A549 (cell line): Measurements from ENCODE around the gene AGAP3. TPM values are rescaled to one million over a fixed set of nuclear protein-coding genes. Genes with fewer than 3 reads are reported as not detected.

Experiments
- BCL3 ChIP-seq: fragments of >200 bp; sonication (Bioruptor Twin); formaldehyde crosslinking; IDR thresholded peaks from 3 replicates; pipeline ENCODE4 v1.6.1; 2016
- BHLHE40 ChIP-seq: IDR thresholded peaks from 2 replicates; pipeline ENCODE4 v1.6.1; 2012; ENCODE audit warnings: low read depth, low read length, inconsistent platforms
- CBX2 ChIP-seq: fragments of 200-600 bp; sonication (generic); IDR thresholded peaks from 2 replicates; pipeline ENCODE4 v1.6.1; 2016; ENCODE audit warnings: low read depth, mild to moderate bottlenecking, borderline replicate concordance
- CEBPB ChIP-seq, 2 experiments: fragments of >200 bp in 1 of 2; sonication (Bioruptor Twin) in 1 of 2; formaldehyde crosslinking in 1 of 2; IDR thresholded peaks; 2 replicates each; pipeline ENCODE4 v1.6.1; 2012 to 2016
- CHD2 ChIP-seq: fragments of 150-350 bp; IDR thresholded peaks from 2 replicates; pipeline ENCODE4 v1.6.1; 2014; ENCODE audit warnings: low read length; ENCODE audit not compliant: partially characterized antibody
- CHD4 ChIP-seq: fragments of 200-600 bp; sonication (generic); IDR thresholded peaks from 2 replicates; pipeline ENCODE4 v1.6.1; 2016; ENCODE audit warnings: antibody characterized with exemption, mild to moderate bottlenecking, borderline replicate concordance
- EHMT2 ChIP-seq: fragments of 200-600 bp; sonication (generic); IDR thresholded peaks from 2 replicates; pipeline ENCODE4 v1.6.1; 2016; ENCODE audit warnings: antibody characterized with exemption, low read depth, mild to moderate bottlenecking, moderate library complexity
- EP300 ChIP-seq, 2 experiments: fragments of >200 bp; sonication (Bioruptor Twin); formaldehyde crosslinking; IDR thresholded peaks; 2 replicates in 1 of 2; 3 replicates in 1 of 2; pipeline ENCODE4 v1.6.1; 2016 to 2017
- FOSB ChIP-seq: fragments of 250-450 bp; sonication (Bioruptor Pico); IDR thresholded peaks from 2 replicates; pipeline ENCODE4 v1.5.0; 2020; ENCODE audit warnings: mild to moderate bottlenecking, moderate library complexity
- FOSL2 ChIP-seq, 2 experiments: fragments of 450-650 bp in 1 of 2; fragments of >200 bp in 1 of 2; sonication (Bioruptor Twin) in 1 of 2; formaldehyde crosslinking; IDR thresholded peaks; 2 replicates each; pipeline versions ENCODE4 v1.5.0 to v1.6.1; 2016 to 2020; ENCODE audit warnings: mild to moderate bottlenecking in 1 of 2, moderate library complexity in 1 of 2
- HDAC2 ChIP-seq: fragments of 200-600 bp; sonication (generic); IDR thresholded peaks from 2 replicates; pipeline ENCODE4 v1.6.1; 2016
- HES2 ChIP-seq: fragments of >200 bp; sonication (Bioruptor Twin); formaldehyde crosslinking; IDR thresholded peaks from 2 replicates; pipeline ENCODE4 v1.6.1; 2016
- HEYL ChIP-seq: fragments of 250-450 bp; sonication (Bioruptor Pico); IDR thresholded peaks from 2 replicates; pipeline ENCODE4 v1.8.0; 2021; ENCODE audit warnings: mild to moderate bottlenecking, moderate library complexity
- HMGXB4 ChIP-seq: fragments of 250-450 bp; sonication (Bioruptor Pico); IDR thresholded peaks from 2 replicates; pipeline ENCODE4 v1.5.0; 2021; ENCODE audit warnings: mild to moderate bottlenecking, moderate library complexity, borderline replicate concordance
- HOXA7 ChIP-seq: fragments of 250-450 bp; sonication (Bioruptor Pico); IDR thresholded peaks from 2 replicates; pipeline ENCODE4 v1.5.0; 2020; ENCODE audit warnings: mild to moderate bottlenecking, moderate library complexity
- KDM5A ChIP-seq: fragments of 200-600 bp; sonication (generic); IDR thresholded peaks from 2 replicates; pipeline ENCODE4 v1.6.1; 2016; ENCODE audit warnings: antibody characterized with exemption, mild to moderate bottlenecking
- MAX ChIP-seq: IDR thresholded peaks from 2 replicates; pipeline ENCODE4 v1.6.1; 2012
- MAZ ChIP-seq: fragments of 150-350 bp; IDR thresholded peaks from 2 replicates; pipeline ENCODE4 v1.6.1; 2014; ENCODE audit warnings: antibody characterized with exemption, low read depth, low read length, borderline replicate concordance
- MYC ChIP-seq: IDR thresholded peaks from 2 replicates; pipeline ENCODE4 v1.6.1; 2012; ENCODE audit warnings: mild to moderate bottlenecking, inconsistent platforms, low read length, improper control_type of control experiment, borderline replicate concordance
- NFE2L2 ChIP-seq: fragments of 150-350 bp; conservative IDR thresholded peaks from 2 replicates; pipeline ENCODE4 v1.6.1; 2014; ENCODE audit warnings: low read length
- NR3C1 ChIP-seq: fragments of >200 bp; sonication (Bioruptor Twin); formaldehyde crosslinking; IDR thresholded peaks from 3 replicates; pipeline ENCODE4 v1.6.1; 2017
- PHF8 ChIP-seq: fragments of 200-600 bp; sonication (generic); IDR thresholded peaks from 2 replicates; pipeline ENCODE4 v1.6.1; 2016; ENCODE audit warnings: low read depth, mild to moderate bottlenecking, antibody characterized with exemption, moderate library complexity, borderline replicate concordance
- POLR2AphosphoS2 ChIP-seq: conservative IDR thresholded peaks from 2 replicates; pipeline ENCODE4 v1.6.1; 2012; ENCODE audit warnings: low read length, improper control_type of control experiment, inconsistent platforms
- RARB ChIP-seq: fragments of 250-450 bp; sonication (Bioruptor Pico); IDR thresholded peaks from 2 replicates; pipeline ENCODE4 v1.8.0; 2021; ENCODE audit warnings: mild to moderate bottlenecking, moderate library complexity
- RFX5 ChIP-seq: fragments of 450-650 bp; IDR thresholded peaks from 2 replicates; pipeline ENCODE4 v1.7.1; 2014; ENCODE audit warnings: antibody characterized with exemption, mild to moderate bottlenecking, moderate library complexity
- RNF2 ChIP-seq: fragments of 200-600 bp; sonication (generic); IDR thresholded peaks from 2 replicates; pipeline ENCODE4 v1.6.1; 2016; ENCODE audit warnings: low read depth, mild to moderate bottlenecking, antibody characterized with exemption, moderate library complexity, borderline replicate concordance
- SMC3 ChIP-seq: fragments of >200 bp; sonication (Bioruptor Twin); formaldehyde crosslinking; IDR thresholded peaks from 3 replicates; pipeline ENCODE4 v1.6.1; 2018; ENCODE audit warnings: inconsistent platforms
- TFCP2L1 ChIP-seq: fragments of 250-450 bp; sonication (Bioruptor Pico); IDR thresholded peaks from 2 replicates; pipeline ENCODE4 v1.5.0; 2021; ENCODE audit warnings: mild to moderate bottlenecking
- TP53 ChIP-seq: fragments of 250-450 bp; sonication (Bioruptor Pico); IDR thresholded peaks from 2 replicates; pipeline ENCODE4 v1.5.0; 2021; ENCODE audit warnings: mild to moderate bottlenecking, moderate library complexity
- ZC3H11A ChIP-seq: fragments of 450-650 bp; IDR thresholded peaks from 2 replicates; pipeline ENCODE4 v1.6.1; 2014; ENCODE audit warnings: antibody characterized with exemption, mild to moderate bottlenecking
- ZNF302 ChIP-seq: fragments of 250-450 bp; sonication (Bioruptor Pico); IDR thresholded peaks from 2 replicates; pipeline ENCODE4 v1.9.0; 2021; ENCODE audit warnings: inconsistent platforms, mild to moderate bottlenecking, moderate library complexity
- ZSCAN20 ChIP-seq: fragments of 250-450 bp; sonication (Bioruptor Pico); IDR thresholded peaks from 2 replicates; pipeline ENCODE4 v1.8.0; 2022; ENCODE audit warnings: mild to moderate bottlenecking, moderate library complexity
- polyA plus RNA-seq, 4 experiments: library from polyadenylated mRNA; depleted of rRNA in 3 of 4; stranded (reverse); fragments of >200 nt; fragmentation: RNase III in 1 of 4; extraction: RNeasy Plus Mini Kit Qiagen cat#74134 plus additional on column Dnase treatment in 1 of 4; gene quantifications; 2 replicates in 3 of 4; 3 replicates in 1 of 4; pipeline ENCODE4 v1.2.3, GENCODE V29; 2011 to 2017
- TF ChIP-seq, protein P1 (sequence below): fragments of 150-350 bp; IDR thresholded peaks from 2 replicates; pipeline ENCODE4 v1.6.1; 2014; ENCODE audit warnings: low read depth, mild to moderate bottlenecking, low read length
- TF ChIP-seq, protein P2 (sequence below): fragments of >200 bp; sonication (Bioruptor Twin); formaldehyde crosslinking; IDR thresholded peaks from 3 replicates; pipeline ENCODE4 v1.5.1; 2016

Gene AGAP3
- polyA plus RNA-seq, 2 of the 4 experiments (the other 2 are of a cell fraction): 33.8 to 45.9 TPM

DNA sequence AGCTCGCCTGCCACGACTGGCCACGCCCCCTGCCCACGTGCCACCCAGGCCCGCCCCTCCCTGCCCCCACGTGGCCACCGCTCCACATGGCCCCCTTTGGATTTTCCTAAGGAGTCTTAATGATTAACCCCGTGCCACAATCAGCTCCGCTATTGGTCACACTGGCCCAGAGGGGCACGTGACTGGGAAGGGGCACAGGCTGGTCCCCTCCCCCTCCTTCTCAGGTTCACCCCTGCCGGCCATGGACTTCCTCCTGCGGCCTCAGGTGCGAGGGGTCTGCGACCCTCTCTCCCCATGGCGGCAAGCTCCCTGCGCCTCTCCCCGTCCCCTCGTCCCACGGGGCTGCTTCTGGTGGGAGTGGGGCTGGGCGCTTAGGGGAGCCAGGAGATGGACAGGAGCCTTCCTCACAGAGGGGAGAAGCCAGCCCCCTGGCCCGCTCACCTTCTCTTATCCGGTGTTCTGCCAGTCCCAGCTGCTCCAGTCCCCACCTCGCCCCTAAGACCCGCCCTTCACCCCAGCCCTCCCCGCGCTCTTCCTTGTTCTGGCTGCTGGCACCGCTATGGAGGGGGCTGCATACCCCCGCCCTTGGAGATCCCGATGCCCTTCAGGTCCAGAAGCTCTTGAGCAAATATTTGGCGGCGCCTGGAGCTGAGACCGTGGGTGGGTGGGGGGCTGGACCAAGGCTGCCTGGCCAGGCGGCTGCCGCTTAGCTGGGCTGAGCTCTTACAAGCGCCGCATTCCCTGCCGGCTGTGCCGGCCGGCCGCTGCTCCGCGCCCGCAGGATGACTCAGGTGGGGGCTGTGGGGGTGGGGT, 23.7 kb upstream of the AGAP3 start (continued):
- TF ChIP-seq SMC3 (no peak), MAZ (no peak), HDAC2 (no peak), EHMT2 (no peak), MAX (peak; percentile 97), NR3C1 (no peak), HEYL (no peak), ZC3H11A (no peak), HOXA7 (no peak), ZNF302 (CRISPR knock-in tag) (no peak), FOSB (CRISPR knock-in tag) (no peak), MYC (peak; percentile 98), KDM5A (no peak), TFCP2L1 (CRISPR knock-in tag) (0 out of 2 replicates have a peak, but pooled peaks have one; percentile 43), HMGXB4 (CRISPR knock-in tag) (no peak), FOSL2 (IDR thresholded peaks at IDR 0.05) (no peak), FOSL2 (CRISPR knock-in tag; IDR thresholded peaks at IDR 0.05) (no peak), CEBPB (IDR thresholded peaks at IDR 0.05) (no peak), BCL3 (no peak), TP53 (no peak), RARB (CRISPR knock-in tag) (no peak), ZSCAN20 (no peak), CHD4 (no peak), RNF2 (no peak), BHLHE40 (peak; percentile 89), NFE2L2 (no peak), RFX5 (no peak), PHF8 (no peak), HES2 (no peak), POLR2AphosphoS2 (no peak), CBX2 (no peak), CHD2 (peak; percentile 27), EP300 (IDR thresholded peaks at IDR 0.05) (no peak)
- TF ChIP-seq, protein P1, sequence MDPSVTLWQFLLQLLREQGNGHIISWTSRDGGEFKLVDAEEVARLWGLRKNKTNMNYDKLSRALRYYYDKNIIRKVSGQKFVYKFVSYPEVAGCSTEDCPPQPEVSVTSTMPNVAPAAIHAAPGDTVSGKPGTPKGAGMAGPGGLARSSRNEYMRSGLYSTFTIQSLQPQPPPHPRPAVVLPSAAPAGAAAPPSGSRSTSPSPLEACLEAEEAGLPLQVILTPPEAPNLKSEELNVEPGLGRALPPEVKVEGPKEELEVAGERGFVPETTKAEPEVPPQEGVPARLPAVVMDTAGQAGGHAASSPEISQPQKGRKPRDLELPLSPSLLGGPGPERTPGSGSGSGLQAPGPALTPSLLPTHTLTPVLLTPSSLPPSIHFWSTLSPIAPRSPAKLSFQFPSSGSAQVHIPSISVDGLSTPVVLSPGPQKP: no peak
- TF ChIP-seq, protein P2, sequence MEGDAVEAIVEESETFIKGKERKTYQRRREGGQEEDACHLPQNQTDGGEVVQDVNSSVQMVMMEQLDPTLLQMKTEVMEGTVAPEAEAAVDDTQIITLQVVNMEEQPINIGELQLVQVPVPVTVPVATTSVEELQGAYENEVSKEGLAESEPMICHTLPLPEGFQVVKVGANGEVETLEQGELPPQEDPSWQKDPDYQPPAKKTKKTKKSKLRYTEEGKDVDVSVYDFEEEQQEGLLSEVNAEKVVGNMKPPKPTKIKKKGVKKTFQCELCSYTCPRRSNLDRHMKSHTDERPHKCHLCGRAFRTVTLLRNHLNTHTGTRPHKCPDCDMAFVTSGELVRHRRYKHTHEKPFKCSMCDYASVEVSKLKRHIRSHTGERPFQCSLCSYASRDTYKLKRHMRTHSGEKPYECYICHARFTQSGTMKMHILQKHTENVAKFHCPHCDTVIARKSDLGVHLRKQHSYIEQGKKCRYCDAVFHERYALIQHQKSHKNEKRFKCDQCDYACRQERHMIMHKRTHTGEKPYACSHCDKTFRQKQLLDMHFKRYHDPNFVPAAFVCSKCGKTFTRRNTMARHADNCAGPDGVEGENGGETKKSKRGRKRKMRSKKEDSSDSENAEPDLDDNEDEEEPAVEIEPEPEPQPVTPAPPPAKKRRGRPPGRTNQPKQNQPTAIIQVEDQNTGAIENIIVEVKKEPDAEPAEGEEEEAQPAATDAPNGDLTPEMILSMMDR: no peak
